ENCODE data around the gene ETFA. TPM values are rescaled to one million over a fixed set of nuclear protein-coding genes. Genes with fewer than 3 reads are reported as not detected.

ETFA gene
- total RNA-seq, 1 experiment from 2014 or later, result 84.4 TPM

GRCh38 chr15:76201536-76202255, 109.6 kb downstream of the ETFA start:
- DNase-seq (ENCODE audit: low spot score) (no peak), ATAC-seq (no peak)
- no peaks in the 10 kb centered on the region for H3K36me3 Mint-ChIP-seq
- H3K4me3 Mint-ChIP-seq, result no peak overlapping the region
- H3K27me3 Mint-ChIP-seq (ENCODE audit: low read depth), result no peaks in the 10 kb centered on the region
- TF ChIP-seq, protein P1, sequence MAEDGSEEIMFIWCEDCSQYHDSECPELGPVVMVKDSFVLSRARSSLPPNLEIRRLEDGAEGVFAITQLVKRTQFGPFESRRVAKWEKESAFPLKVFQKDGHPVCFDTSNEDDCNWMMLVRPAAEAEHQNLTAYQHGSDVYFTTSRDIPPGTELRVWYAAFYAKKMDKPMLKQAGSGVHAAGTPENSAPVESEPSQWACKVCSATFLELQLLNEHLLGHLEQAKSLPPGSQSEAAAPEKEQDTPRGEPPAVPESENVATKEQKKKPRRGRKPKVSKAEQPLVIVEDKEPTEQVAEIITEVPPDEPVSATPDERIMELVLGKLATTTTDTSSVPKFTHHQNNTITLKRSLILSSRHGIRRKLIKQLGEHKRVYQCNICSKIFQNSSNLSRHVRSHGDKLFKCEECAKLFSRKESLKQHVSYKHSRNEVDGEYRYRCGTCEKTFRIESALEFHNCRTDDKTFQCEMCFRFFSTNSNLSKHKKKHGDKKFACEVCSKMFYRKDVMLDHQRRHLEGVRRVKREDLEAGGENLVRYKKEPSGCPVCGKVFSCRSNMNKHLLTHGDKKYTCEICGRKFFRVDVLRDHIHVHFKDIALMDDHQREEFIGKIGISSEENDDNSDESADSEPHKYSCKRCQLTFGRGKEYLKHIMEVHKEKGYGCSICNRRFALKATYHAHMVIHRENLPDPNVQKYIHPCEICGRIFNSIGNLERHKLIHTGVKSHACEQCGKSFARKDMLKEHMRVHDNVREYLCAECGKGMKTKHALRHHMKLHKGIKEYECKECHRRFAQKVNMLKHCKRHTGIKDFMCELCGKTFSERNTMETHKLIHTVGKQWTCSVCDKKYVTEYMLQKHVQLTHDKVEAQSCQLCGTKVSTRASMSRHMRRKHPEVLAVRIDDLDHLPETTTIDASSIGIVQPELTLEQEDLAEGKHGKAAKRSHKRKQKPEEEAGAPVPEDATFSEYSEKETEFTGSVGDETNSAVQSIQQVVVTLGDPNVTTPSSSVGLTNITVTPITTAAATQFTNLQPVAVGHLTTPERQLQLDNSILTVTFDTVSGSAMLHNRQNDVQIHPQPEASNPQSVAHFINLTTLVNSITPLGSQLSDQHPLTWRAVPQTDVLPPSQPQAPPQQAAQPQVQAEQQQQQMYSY (CRISPR knock-in tag; IDR thresholded peaks at IDR 0.05), result no peak
- no peak for TF ChIP-seq NFE2L1 (CRISPR knock-in tag; IDR thresholded peaks at IDR 0.05)
- no peak for TF ChIP-seq STAT6 (CRISPR knock-in tag; conservative IDR thresholded peaks at IDR 0.05; ENCODE audit: low read depth)
- TF ChIP-seq KAT7 (CRISPR knock-in tag; IDR thresholded peaks at IDR 0.05; ENCODE audit: borderline replicate concordance), result no peak
- TF ChIP-seq, protein P2, sequence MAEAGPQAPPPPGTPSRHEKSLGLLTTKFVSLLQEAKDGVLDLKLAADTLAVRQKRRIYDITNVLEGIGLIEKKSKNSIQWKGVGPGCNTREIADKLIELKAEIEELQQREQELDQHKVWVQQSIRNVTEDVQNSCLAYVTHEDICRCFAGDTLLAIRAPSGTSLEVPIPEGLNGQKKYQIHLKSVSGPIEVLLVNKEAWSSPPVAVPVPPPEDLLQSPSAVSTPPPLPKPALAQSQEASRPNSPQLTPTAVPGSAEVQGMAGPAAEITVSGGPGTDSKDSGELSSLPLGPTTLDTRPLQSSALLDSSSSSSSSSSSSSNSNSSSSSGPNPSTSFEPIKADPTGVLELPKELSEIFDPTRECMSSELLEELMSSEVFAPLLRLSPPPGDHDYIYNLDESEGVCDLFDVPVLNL (CRISPR knock-in tag; IDR thresholded peaks at IDR 0.05; ENCODE audit: borderline replicate concordance, low read depth), result no peak
- no peak for TF ChIP-seq ZNF396 (CRISPR knock-in tag; IDR thresholded peaks at IDR 0.05; ENCODE audit: borderline replicate concordance)
- TF ChIP-seq, protein P3, sequence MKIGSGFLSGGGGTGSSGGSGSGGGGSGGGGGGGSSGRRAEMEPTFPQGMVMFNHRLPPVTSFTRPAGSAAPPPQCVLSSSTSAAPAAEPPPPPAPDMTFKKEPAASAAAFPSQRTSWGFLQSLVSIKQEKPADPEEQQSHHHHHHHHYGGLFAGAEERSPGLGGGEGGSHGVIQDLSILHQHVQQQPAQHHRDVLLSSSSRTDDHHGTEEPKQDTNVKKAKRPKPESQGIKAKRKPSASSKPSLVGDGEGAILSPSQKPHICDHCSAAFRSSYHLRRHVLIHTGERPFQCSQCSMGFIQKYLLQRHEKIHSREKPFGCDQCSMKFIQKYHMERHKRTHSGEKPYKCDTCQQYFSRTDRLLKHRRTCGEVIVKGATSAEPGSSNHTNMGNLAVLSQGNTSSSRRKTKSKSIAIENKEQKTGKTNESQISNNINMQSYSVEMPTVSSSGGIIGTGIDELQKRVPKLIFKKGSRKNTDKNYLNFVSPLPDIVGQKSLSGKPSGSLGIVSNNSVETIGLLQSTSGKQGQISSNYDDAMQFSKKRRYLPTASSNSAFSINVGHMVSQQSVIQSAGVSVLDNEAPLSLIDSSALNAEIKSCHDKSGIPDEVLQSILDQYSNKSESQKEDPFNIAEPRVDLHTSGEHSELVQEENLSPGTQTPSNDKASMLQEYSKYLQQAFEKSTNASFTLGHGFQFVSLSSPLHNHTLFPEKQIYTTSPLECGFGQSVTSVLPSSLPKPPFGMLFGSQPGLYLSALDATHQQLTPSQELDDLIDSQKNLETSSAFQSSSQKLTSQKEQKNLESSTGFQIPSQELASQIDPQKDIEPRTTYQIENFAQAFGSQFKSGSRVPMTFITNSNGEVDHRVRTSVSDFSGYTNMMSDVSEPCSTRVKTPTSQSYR (CRISPR knock-in tag; IDR thresholded peaks at IDR 0.05), result no peak
- no peak for TF ChIP-seq ZNF317 (CRISPR knock-in tag; IDR thresholded peaks at IDR 0.05; ENCODE audit: borderline replicate concordance, low read depth)
- no peak for TF ChIP-seq FOXJ3 (CRISPR knock-in tag; IDR thresholded peaks at IDR 0.05; ENCODE audit: borderline replicate concordance)
- TF ChIP-seq, protein P4, sequence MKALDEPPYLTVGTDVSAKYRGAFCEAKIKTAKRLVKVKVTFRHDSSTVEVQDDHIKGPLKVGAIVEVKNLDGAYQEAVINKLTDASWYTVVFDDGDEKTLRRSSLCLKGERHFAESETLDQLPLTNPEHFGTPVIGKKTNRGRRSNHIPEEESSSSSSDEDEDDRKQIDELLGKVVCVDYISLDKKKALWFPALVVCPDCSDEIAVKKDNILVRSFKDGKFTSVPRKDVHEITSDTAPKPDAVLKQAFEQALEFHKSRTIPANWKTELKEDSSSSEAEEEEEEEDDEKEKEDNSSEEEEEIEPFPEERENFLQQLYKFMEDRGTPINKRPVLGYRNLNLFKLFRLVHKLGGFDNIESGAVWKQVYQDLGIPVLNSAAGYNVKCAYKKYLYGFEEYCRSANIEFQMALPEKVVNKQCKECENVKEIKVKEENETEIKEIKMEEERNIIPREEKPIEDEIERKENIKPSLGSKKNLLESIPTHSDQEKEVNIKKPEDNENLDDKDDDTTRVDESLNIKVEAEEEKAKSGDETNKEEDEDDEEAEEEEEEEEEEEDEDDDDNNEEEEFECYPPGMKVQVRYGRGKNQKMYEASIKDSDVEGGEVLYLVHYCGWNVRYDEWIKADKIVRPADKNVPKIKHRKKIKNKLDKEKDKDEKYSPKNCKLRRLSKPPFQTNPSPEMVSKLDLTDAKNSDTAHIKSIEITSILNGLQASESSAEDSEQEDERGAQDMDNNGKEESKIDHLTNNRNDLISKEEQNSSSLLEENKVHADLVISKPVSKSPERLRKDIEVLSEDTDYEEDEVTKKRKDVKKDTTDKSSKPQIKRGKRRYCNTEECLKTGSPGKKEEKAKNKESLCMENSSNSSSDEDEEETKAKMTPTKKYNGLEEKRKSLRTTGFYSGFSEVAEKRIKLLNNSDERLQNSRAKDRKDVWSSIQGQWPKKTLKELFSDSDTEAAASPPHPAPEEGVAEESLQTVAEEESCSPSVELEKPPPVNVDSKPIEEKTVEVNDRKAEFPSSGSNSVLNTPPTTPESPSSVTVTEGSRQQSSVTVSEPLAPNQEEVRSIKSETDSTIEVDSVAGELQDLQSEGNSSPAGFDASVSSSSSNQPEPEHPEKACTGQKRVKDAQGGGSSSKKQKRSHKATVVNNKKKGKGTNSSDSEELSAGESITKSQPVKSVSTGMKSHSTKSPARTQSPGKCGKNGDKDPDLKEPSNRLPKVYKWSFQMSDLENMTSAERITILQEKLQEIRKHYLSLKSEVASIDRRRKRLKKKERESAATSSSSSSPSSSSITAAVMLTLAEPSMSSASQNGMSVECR (CRISPR knock-in tag; IDR thresholded peaks at IDR 0.05; ENCODE audit: borderline replicate concordance), result no peak
- no peak for TF ChIP-seq ETV6 (CRISPR knock-in tag; IDR thresholded peaks at IDR 0.05)
- TF ChIP-seq ESRRA (CRISPR knock-in tag; IDR thresholded peaks at IDR 0.05; ENCODE audit: borderline replicate concordance), result no peak
- TF ChIP-seq AFF4 (CRISPR knock-in tag; IDR thresholded peaks at IDR 0.05; ENCODE audit: borderline replicate concordance), result no peak
- TF ChIP-seq, protein P5, sequence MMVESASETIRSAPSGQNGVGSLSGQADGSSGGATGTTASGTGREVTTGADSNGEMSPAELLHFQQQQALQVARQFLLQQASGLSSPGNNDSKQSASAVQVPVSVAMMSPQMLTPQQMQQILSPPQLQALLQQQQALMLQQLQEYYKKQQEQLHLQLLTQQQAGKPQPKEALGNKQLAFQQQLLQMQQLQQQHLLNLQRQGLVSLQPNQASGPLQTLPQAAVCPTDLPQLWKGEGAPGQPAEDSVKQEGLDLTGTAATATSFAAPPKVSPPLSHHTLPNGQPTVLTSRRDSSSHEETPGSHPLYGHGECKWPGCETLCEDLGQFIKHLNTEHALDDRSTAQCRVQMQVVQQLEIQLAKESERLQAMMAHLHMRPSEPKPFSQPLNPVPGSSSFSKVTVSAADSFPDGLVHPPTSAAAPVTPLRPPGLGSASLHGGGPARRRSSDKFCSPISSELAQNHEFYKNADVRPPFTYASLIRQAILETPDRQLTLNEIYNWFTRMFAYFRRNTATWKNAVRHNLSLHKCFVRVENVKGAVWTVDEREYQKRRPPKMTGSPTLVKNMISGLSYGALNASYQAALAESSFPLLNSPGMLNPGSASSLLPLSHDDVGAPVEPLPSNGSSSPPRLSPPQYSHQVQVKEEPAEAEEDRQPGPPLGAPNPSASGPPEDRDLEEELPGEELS (CRISPR knock-in tag; IDR thresholded peaks at IDR 0.05), result no peak
- H3K9me3 Mint-ChIP-seq, result no peaks in the 10 kb centered on the region
- H3K4me1 Mint-ChIP-seq, result peaks cover 14% of the 10 kb centered on the region
- no peak overlapping the region for H3K27ac Mint-ChIP-seq
- CTCF ChIA-PET, result no interaction called here
- POLR2A ChIA-PET, result no interaction called here
